GM18511 (cell line): ENCODE results near the gene D2HGDH.

ENCODE experiments used
- ATAC-seq: cut with Tn5 transposase; IDR thresholded peaks from one replicate; pipeline ENCODE4 v1.9.1; 2021; ENCODE audit warnings: mild to moderate bottlenecking, moderate library complexity; ENCODE audit not compliant: unreplicated experiment

The D2HGDH gene

DNA sequence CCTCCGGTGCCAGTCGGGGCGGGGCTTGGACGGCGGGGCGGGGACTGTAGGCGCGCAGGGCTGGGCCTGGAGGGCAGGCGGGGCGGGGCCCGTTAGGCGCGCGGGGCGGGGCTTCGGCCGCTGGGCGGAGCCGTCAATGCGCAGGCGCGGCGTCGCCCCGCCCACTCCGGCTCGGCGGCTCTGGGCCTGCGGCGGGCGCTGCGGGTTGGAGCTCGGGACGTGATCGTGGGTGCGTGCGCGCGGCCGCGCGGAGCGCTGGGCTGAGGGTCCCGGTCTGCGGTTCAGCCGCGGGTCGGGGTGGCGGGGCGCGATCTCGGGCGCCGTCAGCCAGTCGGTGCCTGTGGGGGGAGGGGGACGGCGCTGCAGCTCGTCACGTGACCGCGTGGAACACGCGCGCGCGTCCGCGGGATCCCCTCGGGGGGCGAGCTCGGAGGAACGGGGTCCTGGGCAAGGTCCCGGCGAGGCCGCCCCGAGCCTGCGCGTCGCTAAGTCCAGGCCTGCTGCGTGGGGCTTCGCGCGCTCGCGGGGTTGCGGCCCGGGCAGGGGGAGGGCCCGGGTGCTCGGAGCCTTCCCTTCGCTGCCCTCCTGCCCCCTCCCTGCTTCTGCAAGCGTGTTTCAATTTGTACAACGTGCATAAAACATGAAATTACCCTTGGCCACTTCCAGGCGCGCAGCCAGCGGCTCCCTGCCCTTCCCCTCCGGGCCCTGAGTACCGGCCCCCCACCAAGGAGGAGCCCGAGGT lies at the start of gene D2HGDH:
Gene D2HGDH, plus strand, starts transcription at position 164 of the 742 bp plus-strand sequence. CDS start 595 bp downstream, outside the sequence.
- peak; percentile 80 for ATAC-seq

DNA sequence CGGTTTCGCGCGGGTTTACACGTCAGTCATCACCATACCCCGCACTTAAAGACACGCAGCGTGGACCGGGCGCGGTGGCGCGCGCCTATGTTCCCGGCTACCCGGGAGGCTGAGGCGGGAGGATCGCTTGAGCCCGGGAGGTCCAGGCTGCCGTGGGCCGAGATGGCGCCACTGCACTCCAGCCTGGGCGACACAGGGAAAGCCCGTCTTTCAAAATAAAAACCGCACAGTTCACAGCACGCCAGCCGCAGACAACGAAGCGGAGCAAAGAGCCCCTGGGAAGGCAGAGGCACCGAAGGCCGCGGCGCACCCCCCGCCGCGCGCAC lies 48.1 kb upstream of the D2HGDH start:
- ATAC-seq: peak; percentile 14

DNA sequence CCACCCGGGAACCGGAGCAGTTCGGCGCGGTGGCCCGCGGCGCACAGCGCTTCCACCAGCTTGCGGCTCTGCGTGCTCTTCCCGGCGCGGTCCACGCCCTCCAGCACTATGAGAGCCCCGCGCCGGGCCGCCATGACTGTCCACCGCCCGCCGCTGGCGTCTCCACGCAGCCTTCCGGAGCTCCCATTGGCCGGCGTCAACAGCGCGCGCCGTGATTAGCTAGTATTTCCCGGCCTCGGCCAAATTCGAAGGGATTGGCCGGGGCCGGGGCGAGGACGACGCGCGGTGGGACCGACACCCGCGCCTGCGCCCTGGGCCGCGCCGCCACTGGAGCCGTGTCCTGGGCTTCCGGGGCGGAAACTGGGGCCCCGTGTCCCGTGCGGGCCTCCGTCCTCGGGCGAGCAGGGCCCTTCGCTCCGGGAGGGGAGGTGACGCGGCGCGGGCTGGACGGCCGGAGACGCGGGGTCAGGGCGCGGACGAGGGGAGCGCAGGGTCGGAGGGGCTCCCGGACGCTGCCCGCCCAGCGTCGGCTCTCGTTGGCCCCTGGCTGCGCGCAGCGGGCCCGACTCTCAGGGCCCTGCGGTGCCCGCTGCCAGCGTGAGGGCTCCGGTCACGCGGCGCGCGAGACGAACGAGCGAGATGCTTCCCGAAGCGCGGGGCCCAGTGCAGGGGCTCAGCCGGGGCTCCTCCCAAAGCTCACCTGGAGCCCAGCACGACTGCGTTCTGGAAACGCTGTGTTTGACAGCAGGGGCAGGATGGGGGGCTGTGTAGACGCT lies 47.6 kb upstream of the D2HGDH start, which contains the start of gene DTYMK:
Gene DTYMK, minus strand, starts transcription at position 166 of the 776 bp plus-strand sequence. Its CDS starts 32 bp downstream, at position 134.
- peak; percentile 96 for ATAC-seq

DNA sequence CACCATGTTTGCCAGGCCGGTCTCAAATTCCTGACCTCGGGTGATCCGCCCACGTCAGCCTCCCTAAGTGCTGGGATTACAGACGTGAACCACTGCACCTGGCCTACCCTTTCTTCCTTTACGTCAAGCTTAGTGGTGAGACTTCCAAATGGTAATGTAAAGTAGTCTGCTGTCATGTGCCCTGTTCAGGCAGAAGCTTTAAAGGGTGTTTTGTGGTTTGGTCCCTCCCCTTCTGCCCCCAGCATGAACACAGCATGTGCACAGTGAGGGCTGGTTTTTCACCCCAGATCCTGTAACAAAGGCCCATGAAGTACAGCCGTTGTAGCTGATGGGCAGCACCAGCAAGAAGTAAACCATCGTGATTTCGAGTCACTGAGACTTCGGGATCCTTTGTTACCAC lies 45.1 kb upstream of the D2HGDH start:
- ATAC-seq: no peak

DNA sequence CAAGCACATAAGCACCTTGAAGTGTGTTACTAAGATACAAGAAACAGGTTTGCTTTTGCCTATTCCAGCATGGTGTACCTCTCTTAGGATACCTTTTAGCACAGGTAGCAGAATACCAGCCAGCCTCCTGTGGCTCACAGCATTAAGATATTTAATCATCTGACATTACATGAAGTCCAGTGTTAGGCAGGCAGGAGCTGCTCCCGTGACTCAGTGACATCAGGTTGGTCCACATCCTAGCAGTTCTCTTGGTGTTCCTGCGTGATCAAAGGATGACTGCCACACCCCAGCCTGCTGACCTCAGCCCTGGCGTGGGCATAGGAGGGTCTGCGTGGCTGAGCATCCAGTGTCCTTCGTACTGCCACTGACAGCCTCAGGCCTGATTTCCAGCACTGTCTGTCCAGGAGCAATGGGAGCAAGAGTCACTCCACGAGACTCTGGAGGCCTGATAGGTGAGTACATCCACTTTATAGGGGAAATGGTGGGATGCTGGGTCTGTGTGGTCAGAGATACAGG lies 44.2 kb upstream of the D2HGDH start:
- ATAC-seq: no peak

DNA sequence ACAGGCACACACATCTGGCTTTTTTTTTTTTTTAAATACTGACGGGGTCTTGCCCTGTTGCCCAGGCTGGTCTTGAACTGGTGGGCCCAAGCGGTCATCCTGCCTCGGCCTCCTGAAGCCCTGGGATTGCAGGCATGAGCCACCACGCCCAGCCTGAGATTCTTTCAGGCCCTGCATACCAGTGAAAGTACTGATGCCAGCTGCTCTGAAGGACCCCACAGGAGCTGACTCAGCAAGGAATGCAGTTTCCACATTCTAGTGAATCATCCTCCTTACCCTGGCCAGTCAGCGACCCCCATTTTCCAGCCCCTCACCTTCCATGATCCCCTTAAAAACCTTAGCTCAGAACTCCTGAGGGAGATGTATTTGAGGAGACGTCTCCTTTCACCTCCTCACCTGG lies 42.0 kb upstream of the D2HGDH start:
- ATAC-seq: no peak

DNA sequence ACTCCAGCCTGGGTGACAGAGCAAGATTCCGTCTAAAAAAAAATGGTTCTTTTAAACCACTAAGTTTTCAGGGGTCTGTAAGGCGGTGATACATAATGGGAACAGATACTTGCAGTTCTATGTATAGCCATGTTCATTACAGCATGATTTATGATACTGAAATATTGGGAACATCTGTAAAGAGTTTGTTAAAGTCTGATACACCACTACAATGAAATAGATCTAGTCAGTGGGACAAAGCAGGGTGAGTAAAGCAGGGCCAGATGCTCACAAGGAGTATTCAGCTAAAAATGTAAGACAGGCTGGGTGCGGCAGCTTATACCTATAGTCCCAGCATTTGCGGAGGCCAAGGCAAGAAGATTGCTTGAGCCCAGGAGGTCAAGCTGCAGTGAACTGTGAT lies 38.8 kb upstream of the D2HGDH start:
- ATAC-seq: no peak

DNA sequence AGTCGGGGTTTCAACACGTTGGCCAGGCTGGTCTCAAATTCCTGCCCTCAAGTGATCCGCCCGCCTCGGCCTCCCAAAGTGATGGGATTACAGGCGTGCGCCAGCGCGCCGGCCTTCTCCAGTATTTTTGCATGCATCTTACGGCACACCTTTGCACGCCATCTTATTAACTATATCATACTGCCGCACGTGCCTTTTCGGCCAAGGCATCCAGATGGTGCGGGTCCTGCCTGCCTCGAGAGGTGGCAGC lies 33.4 kb upstream of the D2HGDH start:
- no peak for ATAC-seq

DNA sequence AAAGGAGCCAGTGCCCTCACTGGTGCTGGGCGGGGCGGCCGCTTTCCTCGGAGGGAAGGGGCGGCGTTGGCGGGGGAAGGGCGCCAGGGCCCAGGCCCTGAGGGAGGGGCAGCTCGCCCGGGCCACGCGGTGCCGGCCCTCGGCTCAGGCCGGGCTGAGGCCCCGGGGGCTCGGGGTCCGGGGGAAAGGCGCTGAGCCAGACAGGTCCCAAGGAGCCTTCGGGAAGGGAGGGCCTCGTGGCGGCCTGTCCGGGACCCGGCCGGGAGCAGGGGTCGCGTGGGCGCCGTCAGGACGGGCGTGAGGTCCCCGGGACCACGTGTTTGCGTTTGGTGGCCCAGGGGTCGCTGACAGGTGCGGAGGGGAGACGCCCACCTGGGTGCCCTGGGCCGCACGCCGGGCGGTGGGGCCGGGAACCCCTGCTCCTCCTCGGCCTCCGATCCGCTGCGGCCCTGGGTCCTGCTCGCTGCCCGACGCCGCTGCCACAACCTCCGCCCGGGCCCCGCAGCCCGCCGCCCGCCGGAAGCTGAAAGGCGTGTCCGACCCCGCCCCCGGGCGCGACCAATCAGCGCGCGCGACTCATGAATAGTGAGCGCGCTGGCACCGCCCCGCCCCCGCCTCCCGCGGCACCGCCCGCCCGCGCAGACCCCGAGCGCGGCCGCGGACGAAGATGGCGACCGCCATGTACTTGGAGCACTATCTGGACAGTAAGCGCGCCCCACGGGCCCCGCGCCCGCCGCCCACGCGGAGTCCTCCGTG lies 32.9 kb upstream of the D2HGDH start, which contains the start of gene ING5:
Gene ING5, plus strand, starts transcription at position 641 of the 756 bp plus-strand sequence. Its CDS starts 27 bp downstream, at position 668.
- peak; percentile 61 for ATAC-seq

DNA sequence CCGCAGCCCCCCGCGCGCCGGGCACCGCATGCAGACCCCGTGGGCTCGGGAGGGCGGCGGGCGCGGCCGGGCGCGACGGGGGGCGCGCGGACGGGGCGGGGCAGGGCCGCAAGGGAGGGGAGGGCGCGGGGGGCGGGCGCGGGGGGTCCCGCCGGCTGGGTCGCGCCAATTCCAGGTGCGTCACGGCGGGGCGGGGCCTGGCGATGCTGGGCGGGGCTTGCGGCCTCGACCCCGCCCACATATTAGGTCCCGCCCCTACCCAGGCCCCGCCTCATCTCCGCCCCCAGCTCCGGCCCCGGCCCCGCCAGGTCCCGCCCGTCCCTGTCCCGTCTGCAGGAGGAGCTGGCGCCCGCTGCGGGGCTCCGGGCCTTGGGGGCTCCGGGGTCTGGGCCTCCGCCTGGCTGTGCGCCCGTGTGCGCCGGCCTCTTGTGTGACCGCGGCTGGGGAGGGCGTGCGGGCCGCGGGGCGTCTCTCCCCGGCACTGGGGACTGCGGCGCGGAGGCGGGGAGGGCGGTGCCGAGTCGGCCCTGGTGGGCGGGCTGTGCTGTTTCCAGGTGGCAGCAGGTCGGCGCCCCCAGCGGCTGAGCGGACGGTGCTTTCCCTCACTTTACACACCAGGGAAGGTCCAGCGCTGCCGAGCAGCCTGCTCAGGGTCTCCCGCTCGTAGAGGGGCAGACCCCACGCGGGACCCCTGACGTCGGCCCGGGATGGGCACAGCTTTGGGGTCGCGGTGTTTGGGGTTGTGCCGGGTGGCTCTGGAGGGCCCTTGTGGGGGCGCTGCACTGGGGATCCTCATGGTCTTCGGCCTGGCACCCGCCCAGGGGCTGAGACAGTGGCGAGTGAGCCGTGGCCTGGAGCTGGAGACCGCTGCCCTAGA lies 32.0 kb upstream of the D2HGDH start:
- peak; percentile 72 for ATAC-seq

DNA sequence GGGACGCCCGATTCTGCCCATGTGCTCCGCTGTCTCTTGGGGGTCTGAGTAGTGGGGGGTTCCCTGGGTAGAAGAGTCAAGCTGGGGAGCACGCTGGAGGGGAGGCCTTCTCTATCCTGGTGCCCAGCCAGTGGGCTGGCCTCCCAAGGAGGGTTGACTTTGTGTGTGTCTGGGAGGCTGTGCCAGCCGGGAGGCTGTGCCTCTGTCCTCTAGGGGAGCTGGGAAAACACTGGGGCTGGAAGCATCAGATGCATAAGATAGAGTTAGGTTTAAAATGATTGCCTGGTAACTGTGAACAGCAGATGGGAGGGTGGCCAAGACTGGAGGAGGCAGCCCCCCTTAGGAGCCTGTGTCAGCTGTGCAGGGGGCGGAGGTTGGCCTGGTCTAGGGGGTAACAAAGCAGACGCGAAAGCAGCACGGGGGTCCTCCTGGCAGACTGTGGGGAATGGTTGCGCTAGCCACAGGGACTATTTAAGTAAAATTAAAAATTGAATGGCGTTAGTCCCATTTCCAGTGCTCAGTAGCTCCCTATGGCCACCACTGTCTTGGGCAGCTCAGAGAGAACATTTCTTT lies 31.3 kb upstream of the D2HGDH start:
- ATAC-seq: no peak

DNA sequence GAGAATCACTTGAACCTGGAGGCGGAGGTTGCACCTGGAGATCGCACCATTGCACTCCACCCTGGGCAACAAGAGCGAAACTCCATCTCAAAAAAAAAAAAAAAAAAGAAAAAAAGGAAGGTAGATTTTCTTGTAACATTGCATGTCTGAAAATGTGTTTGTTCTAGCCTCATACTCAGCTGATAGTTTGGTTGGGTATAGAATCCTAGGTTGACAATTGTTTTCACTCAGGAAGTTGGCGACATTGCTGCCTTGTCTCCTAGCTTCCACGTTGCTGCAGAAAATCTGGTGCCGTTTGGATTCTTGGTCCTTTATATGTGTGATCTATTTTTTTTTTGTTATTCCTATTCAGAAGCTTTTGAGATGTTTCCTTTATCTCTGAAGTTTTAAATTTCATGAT lies 27.9 kb upstream of the D2HGDH start:
- ATAC-seq: no peak

DNA sequence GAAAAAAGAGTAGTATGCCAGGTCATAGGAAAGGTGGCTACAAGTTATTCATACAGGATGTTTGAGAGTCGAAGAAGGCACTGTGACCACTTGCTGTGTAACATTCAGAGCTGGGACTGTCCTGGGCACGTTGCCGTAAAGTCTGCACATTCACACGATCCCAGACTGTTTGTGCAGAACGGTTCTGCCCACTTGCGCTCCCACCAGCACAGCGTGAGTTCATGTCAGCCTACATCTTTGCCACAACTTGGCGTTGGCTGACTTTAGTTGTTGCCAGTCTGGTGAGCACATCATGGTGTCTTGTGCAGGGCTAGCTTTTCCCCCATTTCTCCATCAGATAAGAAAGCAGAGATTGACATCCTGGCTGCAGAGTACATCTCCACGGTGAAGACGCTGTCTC lies 25.6 kb upstream of the D2HGDH start:
- ATAC-seq: no peak

DNA sequence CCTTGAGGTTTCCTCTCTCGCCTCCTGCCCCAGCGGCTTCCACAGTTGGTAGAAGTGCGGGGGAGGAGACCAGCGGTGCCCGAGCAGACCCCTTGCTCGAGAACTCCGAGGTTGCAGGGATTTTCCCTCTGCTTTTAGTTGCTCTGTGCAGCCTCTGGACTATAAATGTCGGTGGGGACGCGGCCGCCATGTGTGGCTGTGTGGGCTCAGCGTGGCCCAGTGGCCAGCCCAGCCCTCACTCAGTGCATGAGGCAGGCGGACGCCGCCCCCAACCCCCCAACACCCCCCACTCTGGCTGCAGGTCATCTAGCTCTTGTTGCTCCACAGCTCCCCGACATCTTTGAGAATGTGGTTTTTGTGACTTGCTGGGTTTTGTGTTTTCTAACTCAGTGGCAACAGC lies 15.3 kb upstream of the D2HGDH start:
- ATAC-seq: no peak

DNA sequence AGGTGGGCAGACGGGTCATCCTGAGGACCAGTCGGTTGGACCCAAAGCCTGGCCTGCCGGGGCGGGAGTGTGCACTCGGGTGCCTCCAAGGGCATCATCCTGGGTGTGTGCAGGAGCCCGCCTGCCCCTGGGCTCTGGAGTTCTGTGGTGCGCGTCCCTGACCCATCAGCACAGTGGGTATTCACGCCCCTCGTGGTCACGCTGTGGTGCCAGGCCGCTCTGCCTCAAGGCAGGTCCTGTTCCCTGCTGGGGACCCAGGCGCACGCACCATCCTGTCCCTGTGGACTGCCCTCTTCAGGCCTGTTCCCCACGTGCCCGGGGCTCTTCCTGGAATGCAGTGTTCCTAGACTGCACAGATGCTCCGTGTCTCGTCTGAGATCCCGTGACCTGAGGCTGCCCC lies 14.3 kb upstream of the D2HGDH start:
- ATAC-seq: no peak

DNA sequence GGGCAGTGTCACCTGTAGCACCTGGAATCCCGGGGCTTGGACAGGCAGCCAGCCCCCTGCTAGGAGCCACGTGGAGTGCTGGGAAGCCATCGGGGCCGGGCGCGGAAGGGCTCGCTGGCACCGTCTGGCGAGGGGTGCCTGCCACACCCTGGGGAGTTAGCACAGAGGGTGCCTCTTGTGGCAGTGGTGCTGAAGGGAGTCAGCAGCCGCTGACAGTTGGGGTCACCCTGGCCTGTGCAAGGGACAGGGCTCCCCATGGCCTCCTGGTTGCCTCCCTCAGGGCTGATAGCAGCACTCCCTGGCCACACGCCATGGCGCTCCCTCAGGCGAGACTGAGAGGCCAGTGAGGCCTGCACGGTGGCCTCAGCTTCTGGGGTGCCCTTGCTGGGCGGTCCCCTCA lies 13.9 kb upstream of the D2HGDH start:
- ATAC-seq: no peak

DNA sequence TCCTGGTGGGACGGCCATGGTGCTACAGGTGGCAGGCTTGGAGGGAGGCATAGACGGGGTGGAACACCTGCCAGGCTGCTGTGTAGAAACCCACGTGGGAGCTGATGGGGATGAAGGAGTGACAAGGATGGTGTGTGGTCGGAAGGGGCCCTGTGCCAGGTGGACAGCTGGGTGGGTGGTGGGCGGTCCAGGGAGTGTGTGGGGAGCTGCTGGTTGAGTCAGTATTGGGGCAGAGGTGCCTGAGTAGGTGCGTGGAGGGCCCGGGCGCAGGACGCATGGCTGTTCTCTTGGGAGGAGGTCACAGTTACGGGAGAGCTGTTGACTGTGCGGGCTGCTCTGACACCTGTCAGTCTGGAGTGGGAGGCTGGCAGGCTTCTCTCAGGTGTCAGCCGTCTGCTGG lies 12.6 kb upstream of the D2HGDH start:
- no peak for ATAC-seq

DNA sequence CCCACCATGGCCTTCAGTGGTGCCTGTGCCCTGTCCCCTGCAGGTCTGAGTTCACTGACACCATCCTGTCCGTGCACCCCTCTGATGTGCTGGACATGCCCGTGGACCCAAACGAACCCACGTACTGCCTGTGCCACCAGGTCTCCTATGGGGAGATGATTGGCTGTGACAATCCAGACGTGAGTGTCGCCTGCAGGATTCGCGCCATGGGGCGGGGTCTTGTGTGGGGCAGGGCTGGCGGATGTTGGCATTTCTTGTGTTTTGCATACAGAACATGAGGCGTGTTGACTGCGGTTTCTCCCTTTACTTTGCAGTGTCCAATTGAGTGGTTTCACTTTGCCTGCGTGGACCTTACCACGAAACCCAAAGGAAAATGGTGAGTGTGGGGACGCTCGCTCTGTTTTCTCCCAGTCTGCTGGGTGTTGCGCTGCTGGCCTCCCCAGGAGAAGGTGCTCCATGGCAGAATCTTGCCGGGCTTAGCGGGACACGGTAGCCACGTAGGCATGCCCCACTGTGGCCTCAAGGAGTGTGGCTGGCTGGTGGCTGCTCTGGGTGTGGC lies 11.5 kb upstream of the D2HGDH start:
- ATAC-seq: no peak

DNA sequence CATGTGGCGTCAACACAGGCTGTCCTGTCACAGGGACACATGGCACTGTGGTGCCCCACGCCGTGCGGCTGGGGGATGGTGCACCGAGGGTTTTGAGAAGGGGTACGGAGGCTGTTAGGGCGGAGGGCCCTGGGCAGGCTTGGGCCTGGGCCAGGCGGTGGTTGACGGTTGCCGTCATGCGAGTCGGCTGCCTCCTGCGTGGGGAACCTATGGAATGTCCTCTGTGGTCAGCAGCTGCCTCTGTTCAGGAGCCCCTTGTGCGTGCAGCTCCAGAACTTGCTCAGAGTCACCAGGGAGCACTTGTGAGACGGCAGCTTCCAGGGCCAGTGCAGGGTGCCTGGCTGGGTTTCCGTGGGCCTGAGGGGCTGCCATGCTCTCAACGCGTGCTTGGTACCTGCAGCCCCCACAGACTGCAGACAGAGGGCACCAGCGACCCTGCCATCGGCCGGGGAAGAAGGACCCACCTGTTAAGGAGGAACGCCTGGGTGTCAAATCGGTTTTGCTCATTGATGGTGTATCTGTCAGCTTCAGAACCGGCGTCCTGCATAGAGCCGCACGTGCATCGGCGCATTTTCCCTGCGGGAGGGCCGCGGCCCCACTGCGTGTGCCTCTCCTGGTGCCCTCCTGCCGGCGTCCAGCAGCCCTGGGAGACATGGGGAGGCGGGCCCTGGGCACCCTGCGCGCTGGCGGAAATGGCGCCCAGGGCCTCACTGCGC lies 10.0 kb upstream of the D2HGDH start:
- ATAC-seq: no peak
